ENCODE measurements around the gene DUSP2.

Gene DUSP2

GRCh38 chr2:96131813-96132745 lies 13.2 kb downstream of the DUSP2 start:
- DNase-seq (ENCODE audit: low read depth in 2 of 2), result no peak

- no peak for DNase-seq (ENCODE audit: low read depth in 2 of 2)
Measured at GRCh38 chr2:96131152-96131812, 14.0 kb downstream of the DUSP2 start.

- DNase-seq (ENCODE audit: low read depth in 2 of 2), result no peak
Measured at GRCh38 chr2:96130483-96130882, 14.8 kb downstream of the DUSP2 start.

- DNase-seq (ENCODE audit: low read depth in 2 of 2), result no peak
Measured at GRCh38 chr2:96129528-96130120, 15.6 kb downstream of the DUSP2 start.

DNA sequence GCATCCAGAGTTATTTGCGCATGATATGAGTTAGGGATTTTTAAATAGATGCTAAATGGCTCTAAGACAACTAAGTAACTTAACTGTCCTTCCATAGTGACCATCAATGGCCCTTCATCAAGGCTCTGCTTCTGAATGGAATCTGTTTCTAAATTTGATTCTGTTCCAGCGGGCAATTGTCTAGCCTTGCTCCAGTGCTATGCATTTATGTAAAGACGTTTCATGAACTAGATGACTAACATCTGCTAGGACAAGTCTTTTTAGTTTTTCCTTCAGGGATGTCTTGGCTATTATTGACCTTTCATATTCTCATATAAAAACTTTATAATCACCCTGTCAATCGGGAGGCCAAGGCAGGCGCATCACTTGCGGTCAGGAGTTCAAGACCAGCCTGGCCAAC lies 16.8 kb downstream of the DUSP2 start:
- no peak for DNase-seq (ENCODE audit: low read depth in 2 of 2)

DNA sequence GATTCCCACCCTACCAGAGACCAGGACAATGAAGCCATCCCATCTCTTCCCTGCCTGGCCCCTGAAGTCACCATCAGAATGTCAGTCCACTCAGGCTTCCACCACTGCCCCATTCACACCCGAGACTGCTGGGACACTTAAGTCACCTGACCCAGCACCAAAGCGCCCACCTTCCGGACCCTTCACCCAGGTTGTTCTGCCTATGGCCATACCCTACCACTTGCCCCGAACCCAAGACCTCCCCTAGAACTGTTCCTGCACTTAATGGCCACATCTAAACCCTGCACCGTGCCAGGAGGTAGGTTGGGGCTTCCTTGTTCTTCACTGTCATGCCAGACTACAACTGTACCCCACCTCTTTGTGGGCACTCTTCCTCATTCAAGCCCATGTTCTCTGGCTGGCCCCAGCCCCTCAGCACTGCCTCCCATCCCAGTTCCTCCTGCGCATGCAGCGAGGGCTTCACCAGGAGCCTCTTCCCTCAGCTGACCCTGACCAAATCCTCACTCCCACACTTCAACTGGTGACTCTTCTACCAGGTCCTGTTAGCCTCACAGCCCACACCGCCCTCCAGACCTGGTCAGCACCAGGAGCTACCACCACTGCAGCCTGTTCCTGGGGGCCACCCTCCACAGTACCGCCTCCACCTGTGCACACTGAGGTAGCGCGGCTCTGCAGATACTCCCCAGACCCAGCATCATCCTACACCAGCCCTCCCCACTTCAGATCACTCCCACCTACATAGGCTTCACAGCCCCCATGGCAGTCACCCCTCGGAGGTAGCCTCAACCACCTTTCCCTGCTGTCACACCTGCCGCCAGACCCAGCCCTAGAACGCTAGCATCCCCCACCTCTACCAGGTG lies 20.6 kb downstream of the DUSP2 start:
- DNase-seq (ENCODE audit: low read depth in 2 of 2), result no peak

- no peak for DNase-seq (ENCODE audit: low read depth in 2 of 2)
Measured at GRCh38 chr2:96123936-96124335, 21.3 kb downstream of the DUSP2 start.

- no peak for DNase-seq (ENCODE audit: low read depth in 2 of 2)
Measured at GRCh38 chr2:96123290-96123689, 21.9 kb downstream of the DUSP2 start.

GRCh38 chr2:96122391-96122790 lies 22.8 kb downstream of the DUSP2 start:
- DNase-seq (ENCODE audit: low read depth in 2 of 2), result no peak

GRCh38 chr2:96121414-96121813 lies 23.8 kb downstream of the DUSP2 start:
- DNase-seq (ENCODE audit: low read depth in 2 of 2), result no peak

DNA sequence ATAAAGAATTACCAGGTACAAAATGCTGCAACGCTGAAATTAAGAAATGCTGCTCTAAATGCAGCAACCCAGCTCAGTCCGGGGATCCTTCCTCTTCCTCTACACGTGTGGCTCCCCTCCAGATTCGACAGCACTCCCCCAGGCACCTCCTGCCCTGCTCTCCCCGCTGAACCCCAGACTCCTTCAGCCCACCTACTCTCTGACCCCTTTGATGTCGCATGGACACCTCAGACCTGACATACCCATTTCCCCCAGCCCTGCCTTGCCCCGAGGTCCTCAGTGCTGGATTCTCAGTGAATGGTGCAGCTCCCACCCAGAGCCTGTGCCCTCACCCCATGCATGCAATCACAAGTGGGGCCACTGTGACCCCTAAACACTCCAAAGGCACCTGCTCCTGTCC lies 24.2 kb downstream of the DUSP2 start:
- no peak for DNase-seq (ENCODE audit: low read depth in 2 of 2)

GRCh38 chr2:96120091-96120720 lies 25.0 kb downstream of the DUSP2 start:
- no peak for DNase-seq (ENCODE audit: low read depth in 2 of 2)

DNA sequence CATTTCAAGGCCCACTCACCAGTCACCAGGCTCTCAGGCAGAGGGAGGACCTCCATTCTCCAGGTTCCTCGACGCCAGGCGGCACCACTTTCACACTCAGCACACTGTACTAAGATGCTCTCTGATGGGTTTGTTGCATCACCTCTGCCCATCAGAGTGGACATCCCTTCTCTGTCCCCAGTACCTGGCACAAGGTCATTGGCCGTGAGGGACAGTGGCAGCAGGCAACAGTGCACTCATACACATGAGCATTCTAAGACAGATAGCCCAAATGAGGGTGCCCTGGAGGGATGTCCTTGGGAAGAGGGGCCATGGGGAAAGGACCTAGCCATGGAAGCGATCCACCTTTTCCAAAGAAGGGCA lies 25.9 kb downstream of the DUSP2 start:
- DNase-seq (ENCODE audit: low read depth in 2 of 2), result no peak

- no peak for DNase-seq (ENCODE audit: low read depth in 2 of 2)
Measured at GRCh38 chr2:96118698-96119388, 26.4 kb downstream of the DUSP2 start.

- no peak for DNase-seq (ENCODE audit: low read depth in 2 of 2)
Measured at GRCh38 chr2:96117701-96118588, 27.3 kb downstream of the DUSP2 start.

GRCh38 chr2:96116879-96117533 lies 28.2 kb downstream of the DUSP2 start:
- DNase-seq (ENCODE audit: low read depth in 2 of 2), result no peak

- DNase-seq (ENCODE audit: low read depth in 2 of 2), result peak; percentile 59 to 78
Measured at GRCh38 chr2:96116424-96116878, 28.8 kb downstream of the DUSP2 start, which contains the start of gene ADRA2B. TSS of gene ADRA2B (minus strand) at chr2:96116571. CDS start at chr2:96116149, 422 bp downstream.

GRCh38 chr2:96115631-96116423 lies 29.4 kb downstream of the DUSP2 start:
- DNase-seq (ENCODE audit: low read depth in 2 of 2), result no peak
